Glutamatergic neuron (in vitro differentiated cells): Measurements from ENCODE around the gene CLEC19A. TPM values are rescaled to one million over a fixed set of nuclear protein-coding genes. Genes with fewer than 3 reads are reported as not detected.
"Not testable (repeated sequence)": the region's sequence is repeated elsewhere in the genome, so short reads cannot be mapped to it uniquely, and the experiment has no call there.

ENCODE experiments used
- DNase-seq: peaks from one replicate; pipeline ENCODE4 v3.0.0; 2022
- H3K27ac Mint-ChIP-seq: one replicate; pipeline ENCODE4 v1.8.0; 2020; ENCODE audit warnings: mild to moderate bottlenecking, mixed read lengths, inconsistent platforms; ENCODE audit not compliant: unreplicated experiment
- H3K27me3 Mint-ChIP-seq: one replicate; pipeline ENCODE4 v1.8.0; 2020; ENCODE audit warnings: mild to moderate bottlenecking, moderate library complexity, mixed read lengths, inconsistent platforms; ENCODE audit not compliant: unreplicated experiment
- H3K36me3 Mint-ChIP-seq: one replicate; pipeline ENCODE4 v1.8.0; 2020; ENCODE audit warnings: mild to moderate bottlenecking, mixed read lengths, inconsistent platforms; ENCODE audit not compliant: unreplicated experiment
- H3K4me1 Mint-ChIP-seq: one replicate; pipeline ENCODE4 v1.8.0; 2020; ENCODE audit warnings: mild to moderate bottlenecking, low read depth, mixed read lengths, inconsistent platforms; ENCODE audit not compliant: unreplicated experiment
- H3K4me3 Mint-ChIP-seq: one replicate; pipeline ENCODE4 v1.8.0; 2020; ENCODE audit warnings: mild to moderate bottlenecking, mixed read lengths, inconsistent platforms; ENCODE audit not compliant: unreplicated experiment
- H3K9me3 Mint-ChIP-seq: one replicate; pipeline ENCODE4 v1.8.0; 2020; ENCODE audit warnings: mild to moderate bottlenecking, moderate library complexity, mixed read lengths, inconsistent platforms; ENCODE audit not compliant: unreplicated experiment
- total RNA-seq: library from RNA; stranded (reverse); fragmentation: NEBNext Ultra II Directional; extraction: Animal tissue kit (Norgen Biotek cat#: 25700); gene quantifications from one replicate; pipeline ENCODE4 v1.2.1, GENCODE V29; 2021; ENCODE audit not compliant: unreplicated experiment
- TF ChIP-seq, protein P1 (sequence below): fragments of 200-600 bp; sonication (generic); IDR thresholded peaks from one replicate; pipeline ENCODE4 v1.5.0; 2021; ENCODE audit not compliant: partially characterized antibody, unreplicated experiment

The CLEC19A gene
- total RNA-seq, 1 donor from 2014 or later, result not detected

GRCh38 chr16:19314718-19315425, 29.3 kb downstream of the CLEC19A start:
- Mint-ChIP-seq H3K27me3 (no peaks in the 10 kb centered on the region), H3K27ac (no peak overlapping the region), H3K9me3 (peaks cover 5% of the 10 kb centered on the region), H3K4me3 (no peak overlapping the region), H3K36me3 (no peaks in the 10 kb centered on the region), H3K4me1 (no peaks in the 10 kb centered on the region)
- TF ChIP-seq, protein P1, sequence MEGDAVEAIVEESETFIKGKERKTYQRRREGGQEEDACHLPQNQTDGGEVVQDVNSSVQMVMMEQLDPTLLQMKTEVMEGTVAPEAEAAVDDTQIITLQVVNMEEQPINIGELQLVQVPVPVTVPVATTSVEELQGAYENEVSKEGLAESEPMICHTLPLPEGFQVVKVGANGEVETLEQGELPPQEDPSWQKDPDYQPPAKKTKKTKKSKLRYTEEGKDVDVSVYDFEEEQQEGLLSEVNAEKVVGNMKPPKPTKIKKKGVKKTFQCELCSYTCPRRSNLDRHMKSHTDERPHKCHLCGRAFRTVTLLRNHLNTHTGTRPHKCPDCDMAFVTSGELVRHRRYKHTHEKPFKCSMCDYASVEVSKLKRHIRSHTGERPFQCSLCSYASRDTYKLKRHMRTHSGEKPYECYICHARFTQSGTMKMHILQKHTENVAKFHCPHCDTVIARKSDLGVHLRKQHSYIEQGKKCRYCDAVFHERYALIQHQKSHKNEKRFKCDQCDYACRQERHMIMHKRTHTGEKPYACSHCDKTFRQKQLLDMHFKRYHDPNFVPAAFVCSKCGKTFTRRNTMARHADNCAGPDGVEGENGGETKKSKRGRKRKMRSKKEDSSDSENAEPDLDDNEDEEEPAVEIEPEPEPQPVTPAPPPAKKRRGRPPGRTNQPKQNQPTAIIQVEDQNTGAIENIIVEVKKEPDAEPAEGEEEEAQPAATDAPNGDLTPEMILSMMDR, result no peak
- no peak for DNase-seq

DNA sequence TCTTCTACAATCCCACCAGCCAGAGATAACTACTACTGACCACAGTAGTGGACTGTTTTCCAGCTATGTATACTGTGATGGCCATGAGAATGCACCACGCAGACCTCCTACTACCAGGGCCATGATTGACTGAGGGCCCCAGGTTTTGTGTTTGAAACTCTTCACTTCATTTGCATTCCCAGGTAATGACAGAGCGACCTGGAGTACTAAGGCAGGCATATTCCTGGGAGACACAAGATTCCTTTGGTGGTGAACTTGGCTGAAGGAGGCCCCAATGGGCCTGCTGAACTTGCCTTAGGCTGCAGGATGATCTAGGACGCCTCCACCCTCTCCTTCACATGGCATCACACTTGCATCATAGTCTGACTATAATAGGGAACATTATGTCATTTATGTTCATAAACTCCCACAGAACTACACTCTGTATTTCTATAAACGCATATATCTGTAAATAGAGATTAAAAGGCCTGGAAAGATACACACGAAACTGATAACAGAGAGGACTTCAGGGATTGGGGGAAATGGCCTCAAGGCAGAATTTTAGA, 30.4 kb downstream of the CLEC19A start:
- DNase-seq, result no peak
- no peaks in the 10 kb centered on the region for H3K4me1 Mint-ChIP-seq
- no peaks in the 10 kb centered on the region for H3K36me3 Mint-ChIP-seq
- H3K27me3 Mint-ChIP-seq, result peaks cover 1% of the 10 kb centered on the region
- no peak overlapping the region for H3K4me3 Mint-ChIP-seq
- TF ChIP-seq, protein P1, result no peak
- H3K9me3 Mint-ChIP-seq, result peaks cover 5% of the 10 kb centered on the region
- no peak overlapping the region for H3K27ac Mint-ChIP-seq

DNA sequence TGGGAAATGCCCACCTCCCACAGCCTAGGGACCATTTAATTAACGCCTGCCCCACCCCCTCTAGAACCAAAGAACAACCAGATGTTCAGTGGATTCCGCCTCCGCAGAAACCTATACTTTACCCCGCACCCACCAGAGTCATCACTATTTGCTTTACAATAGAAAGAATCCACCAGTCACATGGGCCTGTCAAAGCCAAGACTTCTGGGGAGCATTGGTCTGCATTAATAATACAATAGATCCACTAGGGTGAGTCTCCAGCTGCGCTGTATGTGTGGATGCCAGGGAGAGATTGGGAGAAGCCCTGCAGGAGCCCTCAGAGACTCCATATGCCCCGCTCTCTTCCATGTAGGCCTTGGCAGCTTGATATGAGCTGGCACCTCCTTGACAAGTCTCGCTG, 31.3 kb downstream of the CLEC19A start:
- peaks cover 1% of the 10 kb centered on the region for H3K27me3 Mint-ChIP-seq
- H3K36me3 Mint-ChIP-seq, result no peaks in the 10 kb centered on the region
- TF ChIP-seq, protein P1, result no peak
- H3K4me3 Mint-ChIP-seq, result no peak overlapping the region
- no peaks in the 10 kb centered on the region for H3K4me1 Mint-ChIP-seq
- H3K27ac Mint-ChIP-seq, result no peak overlapping the region
- DNase-seq, result no peak
- peaks cover 5% of the 10 kb centered on the region for H3K9me3 Mint-ChIP-seq

- not testable (repeated sequence) for DNase-seq, H3K27me3 Mint-ChIP-seq, H3K4me1 Mint-ChIP-seq, H3K4me3 Mint-ChIP-seq, H3K9me3 Mint-ChIP-seq, H3K27ac Mint-ChIP-seq, H3K36me3 Mint-ChIP-seq
These were observed 35.7 kb downstream of the CLEC19A start for GRCh38 chr16:19321186-19321585.

DNA sequence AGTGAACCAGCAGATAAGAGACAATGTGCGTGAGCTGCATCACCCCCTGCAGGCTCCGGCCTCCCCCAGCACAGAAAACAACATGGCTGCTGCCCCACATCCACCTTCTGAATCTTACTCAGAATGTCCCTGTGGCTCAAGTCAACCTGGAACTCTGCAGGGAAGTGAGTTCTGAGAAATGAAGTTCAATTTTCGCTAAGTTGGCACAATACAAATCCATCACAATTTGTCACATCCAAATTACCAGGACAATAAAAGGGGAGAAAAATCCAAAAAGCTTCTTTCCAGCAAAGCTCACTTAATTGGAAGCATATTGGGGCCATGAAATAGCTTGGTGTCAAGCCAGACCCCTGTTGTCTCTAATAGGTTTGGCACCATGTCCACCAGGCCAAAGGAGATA, 38.1 kb downstream of the CLEC19A start:
- DNase-seq, result no peak
- peaks cover 3% of the 10 kb centered on the region for H3K36me3 Mint-ChIP-seq
- H3K4me3 Mint-ChIP-seq, result no peak overlapping the region
- H3K9me3 Mint-ChIP-seq, result no peaks in the 10 kb centered on the region
- no peaks in the 10 kb centered on the region for H3K4me1 Mint-ChIP-seq
- TF ChIP-seq, protein P1, result no peak
- H3K27ac Mint-ChIP-seq, result no peak overlapping the region
- H3K27me3 Mint-ChIP-seq, result peaks cover 1% of the 10 kb centered on the region
